DND-41 (cell line): ENCODE measurements around the gene OMP.

Experiments
- EZH2 ChIP-seq: IDR thresholded peaks from 3 replicates; pipeline ENCODE4 v1.6.1; 2012; ENCODE audit warnings: borderline replicate concordance, low read depth, mild to moderate bottlenecking, moderate library complexity, low read length, inconsistent platforms; ENCODE audit not compliant: severe bottlenecking
- TF ChIP-seq, protein P1 (sequence below): IDR thresholded peaks from 2 replicates; pipeline ENCODE4 v1.5.1; 2012; ENCODE audit warnings: borderline replicate concordance, low read length, moderate library complexity, mild to moderate bottlenecking; ENCODE audit not compliant: poor library complexity, severe bottlenecking; ENCODE audit errors: extremely low read depth

DNA sequence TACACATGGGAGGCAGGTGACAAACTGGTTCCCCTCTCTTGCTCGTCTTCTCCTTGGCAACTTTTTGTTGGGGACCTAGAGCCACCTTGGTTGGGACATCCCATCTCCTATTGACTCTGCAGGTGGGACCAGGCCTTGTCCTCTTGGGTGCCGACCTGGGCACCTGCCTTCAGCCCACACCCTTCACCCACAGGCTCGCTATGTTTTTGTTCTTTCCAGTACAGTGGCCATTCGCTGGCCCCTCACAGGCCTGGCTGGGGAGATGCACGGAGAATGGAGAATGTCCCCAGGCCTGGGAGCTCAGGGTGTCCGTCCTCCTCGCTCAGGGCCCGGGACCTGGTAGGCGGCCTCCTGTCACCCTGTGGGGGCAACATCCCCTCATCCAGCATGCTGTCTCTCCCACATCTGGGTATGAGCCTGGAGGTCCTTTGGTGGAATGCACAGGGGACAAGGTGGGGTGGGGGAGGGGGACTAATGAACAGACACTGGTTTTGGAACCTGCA, 14.9 kb upstream of the OMP start:
- TF ChIP-seq, protein P1, sequence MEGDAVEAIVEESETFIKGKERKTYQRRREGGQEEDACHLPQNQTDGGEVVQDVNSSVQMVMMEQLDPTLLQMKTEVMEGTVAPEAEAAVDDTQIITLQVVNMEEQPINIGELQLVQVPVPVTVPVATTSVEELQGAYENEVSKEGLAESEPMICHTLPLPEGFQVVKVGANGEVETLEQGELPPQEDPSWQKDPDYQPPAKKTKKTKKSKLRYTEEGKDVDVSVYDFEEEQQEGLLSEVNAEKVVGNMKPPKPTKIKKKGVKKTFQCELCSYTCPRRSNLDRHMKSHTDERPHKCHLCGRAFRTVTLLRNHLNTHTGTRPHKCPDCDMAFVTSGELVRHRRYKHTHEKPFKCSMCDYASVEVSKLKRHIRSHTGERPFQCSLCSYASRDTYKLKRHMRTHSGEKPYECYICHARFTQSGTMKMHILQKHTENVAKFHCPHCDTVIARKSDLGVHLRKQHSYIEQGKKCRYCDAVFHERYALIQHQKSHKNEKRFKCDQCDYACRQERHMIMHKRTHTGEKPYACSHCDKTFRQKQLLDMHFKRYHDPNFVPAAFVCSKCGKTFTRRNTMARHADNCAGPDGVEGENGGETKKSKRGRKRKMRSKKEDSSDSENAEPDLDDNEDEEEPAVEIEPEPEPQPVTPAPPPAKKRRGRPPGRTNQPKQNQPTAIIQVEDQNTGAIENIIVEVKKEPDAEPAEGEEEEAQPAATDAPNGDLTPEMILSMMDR: no peak
- TF ChIP-seq EZH2: no peak
